NCI-H2081 treated with DMSO at 0.1 percent for 48 hours (cell line): ENCODE measurements around the gene LRRFIP2.
"Not testable (repeated sequence)": the region's sequence is repeated elsewhere in the genome, so short reads cannot be mapped to it uniquely, and the experiment has no call there.

ENCODE experiments used
- DNase-seq: peaks from one replicate; lab custom pipeline; 2025; lab: John Stamatoyannopoulos, UW

LRRFIP2 gene

GRCh38 chr3:37067577-37067976 lies 106.8 kb downstream of the LRRFIP2 start:
- no peak for DNase-seq

GRCh38 chr3:37064747-37065146 lies 109.6 kb downstream of the LRRFIP2 start:
- no peak for DNase-seq

GRCh38 chr3:37058117-37058516 lies 116.3 kb downstream of the LRRFIP2 start:
- no peak for DNase-seq

GRCh38 chr3:37056826-37057225 lies 117.6 kb downstream of the LRRFIP2 start:
- no peak for DNase-seq

- not testable (repeated sequence) for DNase-seq
These were observed 119.3 kb downstream of the LRRFIP2 start for GRCh38 chr3:37055077-37055476.

- DNase-seq: no peak
These were observed 120.0 kb downstream of the LRRFIP2 start for GRCh38 chr3:37054370-37054769.

- no peak for DNase-seq
These were observed 120.6 kb downstream of the LRRFIP2 start for GRCh38 chr3:37053753-37054152.

- no peak for DNase-seq
These were observed 121.0 kb downstream of the LRRFIP2 start for GRCh38 chr3:37053337-37053736.

GRCh38 chr3:37052860-37053259 lies 121.5 kb downstream of the LRRFIP2 start:
- no peak for DNase-seq

GRCh38 chr3:37050282-37050681 lies 124.1 kb downstream of the LRRFIP2 start:
- no peak for DNase-seq

- not testable (repeated sequence) for DNase-seq
These were observed 131.7 kb downstream of the LRRFIP2 start for GRCh38 chr3:37042712-37043111.

- DNase-seq: no peak
These were observed 132.7 kb downstream of the LRRFIP2 start for GRCh38 chr3:37041546-37042195.

- DNase-seq: no peak
These were observed 134.2 kb downstream of the LRRFIP2 start for GRCh38 chr3:37040231-37040630.

- DNase-seq: no peak
These were observed 135.1 kb downstream of the LRRFIP2 start for GRCh38 chr3:37039161-37039846.

- DNase-seq: no peak
These were observed 137.0 kb downstream of the LRRFIP2 start for GRCh38 chr3:37037352-37037751.

- no peak for DNase-seq
These were observed 141.4 kb downstream of the LRRFIP2 start for GRCh38 chr3:37032961-37033360.

- DNase-seq: no peak
These were observed 143.2 kb downstream of the LRRFIP2 start for GRCh38 chr3:37031096-37031682.

- no peak for DNase-seq
These were observed 143.8 kb downstream of the LRRFIP2 start for GRCh38 chr3:37030588-37030987.

- DNase-seq: no peak
These were observed 144.7 kb downstream of the LRRFIP2 start for GRCh38 chr3:37029516-37030163.

GRCh38 chr3:37029111-37029510 lies 145.3 kb downstream of the LRRFIP2 start:
- no peak for DNase-seq

GRCh38 chr3:37028329-37028728 lies 146.1 kb downstream of the LRRFIP2 start:
- DNase-seq: no peak

- DNase-seq: no peak
These were observed 147.5 kb downstream of the LRRFIP2 start for GRCh38 chr3:37026851-37027250.
